HL-60 (cell line): ENCODE results near the gene ZPR1.

ENCODE experiments used
- DNase-seq, 2 experiments: peaks; one replicate each; pipeline ENCODE4 v3.0.0-alpha.2; 2010 to 2020; ENCODE audit warnings: low read depth in 1 of 2, low spot score in 1 of 2
- H3K27ac ChIP-seq: fragments of 250-450 bp; sonication (Bioruptor Pico); replicated peaks from 2 replicates; pipeline ENCODE4 v1.5.1; 2020; ENCODE audit warnings: mild to moderate bottlenecking, moderate library complexity
- H3K27me3 ChIP-seq: fragments of 250-450 bp; sonication (Bioruptor Pico); 2 replicates; pipeline ENCODE4 v1.5.1; 2021; ENCODE audit warnings: mild to moderate bottlenecking, moderate library complexity; ENCODE audit not compliant: insufficient read depth, poor library complexity, severe bottlenecking
- H3K4me3 ChIP-seq: replicated peaks from 2 replicates; pipeline ENCODE4 v1.5.1; 2011; ENCODE audit warnings: mild to moderate bottlenecking, control low read depth, low read length; ENCODE audit not compliant: insufficient read depth
- GABPA ChIP-seq: IDR thresholded peaks from 2 replicates; pipeline ENCODE4 v1.6.1; 2012; ENCODE audit warnings: low read depth
- POLR2AphosphoS5 ChIP-seq: IDR thresholded peaks from 2 replicates; pipeline ENCODE4 v1.6.1; 2012; ENCODE audit warnings: low read depth
- SPI1 ChIP-seq: IDR thresholded peaks from 2 replicates; pipeline ENCODE4 v1.6.1; 2012; ENCODE audit warnings: low read depth, mild to moderate bottlenecking, borderline replicate concordance
- TF ChIP-seq, protein P1 (sequence below): IDR thresholded peaks from 2 replicates; pipeline ENCODE4 v1.6.1; 2012; ENCODE audit warnings: low read depth; ENCODE audit not compliant: insufficient replicate concordance
- TF ChIP-seq, protein P2 (sequence below): IDR thresholded peaks from one replicate; pipeline ENCODE4 v1.5.1; 2011; ENCODE audit warnings: low read length, control low read depth, inconsistent platforms; ENCODE audit not compliant: insufficient read depth

Gene ZPR1

DNA sequence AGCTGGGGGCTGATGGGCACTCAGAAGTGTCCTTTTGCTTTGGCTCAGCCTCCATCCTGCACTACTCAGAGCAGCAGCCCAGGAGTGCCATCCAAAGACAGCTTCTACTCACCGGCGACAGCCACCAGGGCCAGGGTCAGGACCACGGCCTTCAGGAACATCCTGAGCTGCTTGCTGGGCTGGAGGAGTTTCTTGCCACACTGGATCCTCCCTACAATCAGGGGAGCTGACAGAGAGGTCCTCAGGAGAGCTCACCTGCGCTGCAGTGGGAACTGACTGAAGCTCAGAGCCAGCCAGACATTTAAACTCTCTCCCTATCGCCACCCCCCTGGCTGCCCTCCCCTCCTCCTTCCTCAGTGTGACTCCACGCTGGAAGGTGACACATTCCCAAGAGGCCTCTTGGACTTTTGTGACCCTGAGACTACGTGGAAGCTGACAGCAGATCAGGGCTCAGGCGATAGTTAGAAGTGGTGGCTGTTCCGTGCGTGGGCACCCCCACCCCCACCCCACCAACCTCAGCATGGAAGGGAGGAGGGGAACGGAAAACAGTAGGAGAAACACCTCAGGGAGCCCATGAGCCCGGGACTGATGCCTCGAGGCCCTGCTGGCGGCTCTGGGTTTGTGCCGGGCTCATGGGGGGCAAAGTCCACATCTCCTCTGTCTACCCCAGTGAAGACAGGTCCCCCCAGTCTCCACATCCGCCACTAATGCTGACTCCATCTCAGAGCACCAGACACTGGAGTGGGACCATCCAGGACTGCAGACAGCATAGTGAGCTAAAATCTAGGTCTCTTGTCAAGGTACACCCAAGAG, 35.4 kb upstream of the ZPR1 start, which contains the start of gene APOA4:
Gene APOA4, minus strand, starts transcription at position 274 of the 813 bp plus-strand sequence. Its CDS starts 113 bp downstream, at position 161.
- H3K4me3 ChIP-seq, result no peak within 1 kb of the TSS
- TF ChIP-seq POLR2AphosphoS5, result no peak
- no peak for TF ChIP-seq SPI1
- TF ChIP-seq, protein P1, sequence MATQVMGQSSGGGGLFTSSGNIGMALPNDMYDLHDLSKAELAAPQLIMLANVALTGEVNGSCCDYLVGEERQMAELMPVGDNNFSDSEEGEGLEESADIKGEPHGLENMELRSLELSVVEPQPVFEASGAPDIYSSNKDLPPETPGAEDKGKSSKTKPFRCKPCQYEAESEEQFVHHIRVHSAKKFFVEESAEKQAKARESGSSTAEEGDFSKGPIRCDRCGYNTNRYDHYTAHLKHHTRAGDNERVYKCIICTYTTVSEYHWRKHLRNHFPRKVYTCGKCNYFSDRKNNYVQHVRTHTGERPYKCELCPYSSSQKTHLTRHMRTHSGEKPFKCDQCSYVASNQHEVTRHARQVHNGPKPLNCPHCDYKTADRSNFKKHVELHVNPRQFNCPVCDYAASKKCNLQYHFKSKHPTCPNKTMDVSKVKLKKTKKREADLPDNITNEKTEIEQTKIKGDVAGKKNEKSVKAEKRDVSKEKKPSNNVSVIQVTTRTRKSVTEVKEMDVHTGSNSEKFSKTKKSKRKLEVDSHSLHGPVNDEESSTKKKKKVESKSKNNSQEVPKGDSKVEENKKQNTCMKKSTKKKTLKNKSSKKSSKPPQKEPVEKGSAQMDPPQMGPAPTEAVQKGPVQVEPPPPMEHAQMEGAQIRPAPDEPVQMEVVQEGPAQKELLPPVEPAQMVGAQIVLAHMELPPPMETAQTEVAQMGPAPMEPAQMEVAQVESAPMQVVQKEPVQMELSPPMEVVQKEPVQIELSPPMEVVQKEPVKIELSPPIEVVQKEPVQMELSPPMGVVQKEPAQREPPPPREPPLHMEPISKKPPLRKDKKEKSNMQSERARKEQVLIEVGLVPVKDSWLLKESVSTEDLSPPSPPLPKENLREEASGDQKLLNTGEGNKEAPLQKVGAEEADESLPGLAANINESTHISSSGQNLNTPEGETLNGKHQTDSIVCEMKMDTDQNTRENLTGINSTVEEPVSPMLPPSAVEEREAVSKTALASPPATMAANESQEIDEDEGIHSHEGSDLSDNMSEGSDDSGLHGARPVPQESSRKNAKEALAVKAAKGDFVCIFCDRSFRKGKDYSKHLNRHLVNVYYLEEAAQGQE, result no peak
- no peak for TF ChIP-seq GABPA
- TF ChIP-seq, protein P2, sequence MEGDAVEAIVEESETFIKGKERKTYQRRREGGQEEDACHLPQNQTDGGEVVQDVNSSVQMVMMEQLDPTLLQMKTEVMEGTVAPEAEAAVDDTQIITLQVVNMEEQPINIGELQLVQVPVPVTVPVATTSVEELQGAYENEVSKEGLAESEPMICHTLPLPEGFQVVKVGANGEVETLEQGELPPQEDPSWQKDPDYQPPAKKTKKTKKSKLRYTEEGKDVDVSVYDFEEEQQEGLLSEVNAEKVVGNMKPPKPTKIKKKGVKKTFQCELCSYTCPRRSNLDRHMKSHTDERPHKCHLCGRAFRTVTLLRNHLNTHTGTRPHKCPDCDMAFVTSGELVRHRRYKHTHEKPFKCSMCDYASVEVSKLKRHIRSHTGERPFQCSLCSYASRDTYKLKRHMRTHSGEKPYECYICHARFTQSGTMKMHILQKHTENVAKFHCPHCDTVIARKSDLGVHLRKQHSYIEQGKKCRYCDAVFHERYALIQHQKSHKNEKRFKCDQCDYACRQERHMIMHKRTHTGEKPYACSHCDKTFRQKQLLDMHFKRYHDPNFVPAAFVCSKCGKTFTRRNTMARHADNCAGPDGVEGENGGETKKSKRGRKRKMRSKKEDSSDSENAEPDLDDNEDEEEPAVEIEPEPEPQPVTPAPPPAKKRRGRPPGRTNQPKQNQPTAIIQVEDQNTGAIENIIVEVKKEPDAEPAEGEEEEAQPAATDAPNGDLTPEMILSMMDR, result no peak
- no peaks in the 10 kb centered on the region for H3K27me3 ChIP-seq

DNA sequence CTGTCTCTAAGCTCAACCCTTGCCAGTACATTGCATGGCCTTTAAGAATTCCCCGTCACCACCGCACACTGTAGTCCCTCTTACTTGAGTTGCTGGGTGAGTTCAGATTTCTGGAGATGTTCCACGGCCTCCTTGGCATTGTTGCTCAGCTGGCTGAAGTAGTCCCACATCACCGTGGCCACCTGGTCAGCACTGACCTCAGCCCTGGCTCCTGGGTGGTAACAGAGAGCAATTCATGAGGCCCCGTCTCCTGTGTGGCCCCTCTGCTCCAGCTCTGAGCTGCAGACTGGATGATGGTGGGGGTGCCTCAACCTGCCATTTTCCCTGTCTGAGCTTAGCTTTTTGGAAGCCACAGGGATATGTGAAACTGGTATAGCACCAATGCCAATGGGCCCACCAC, 34.8 kb upstream of the ZPR1 start:
- DNase-seq, result no peak
- Histone ChIP-seq H3K27ac (no peak overlapping the region), H3K4me3 (no peak overlapping the region), H3K27me3 (no peaks in the 10 kb centered on the region)
- no peak for TF ChIP-seq SPI1
- TF ChIP-seq, protein P2, result no peak
- no peak for TF ChIP-seq GABPA
- no peak for TF ChIP-seq POLR2AphosphoS5
- TF ChIP-seq, protein P1, result no peak

More for the DNA sequence above, 35.4 kb upstream of the ZPR1 start, which contains the start of gene APOA4:
- no peak within 1 kb of the TSS for H3K27ac ChIP-seq
- DNase-seq, result no peak

DNA sequence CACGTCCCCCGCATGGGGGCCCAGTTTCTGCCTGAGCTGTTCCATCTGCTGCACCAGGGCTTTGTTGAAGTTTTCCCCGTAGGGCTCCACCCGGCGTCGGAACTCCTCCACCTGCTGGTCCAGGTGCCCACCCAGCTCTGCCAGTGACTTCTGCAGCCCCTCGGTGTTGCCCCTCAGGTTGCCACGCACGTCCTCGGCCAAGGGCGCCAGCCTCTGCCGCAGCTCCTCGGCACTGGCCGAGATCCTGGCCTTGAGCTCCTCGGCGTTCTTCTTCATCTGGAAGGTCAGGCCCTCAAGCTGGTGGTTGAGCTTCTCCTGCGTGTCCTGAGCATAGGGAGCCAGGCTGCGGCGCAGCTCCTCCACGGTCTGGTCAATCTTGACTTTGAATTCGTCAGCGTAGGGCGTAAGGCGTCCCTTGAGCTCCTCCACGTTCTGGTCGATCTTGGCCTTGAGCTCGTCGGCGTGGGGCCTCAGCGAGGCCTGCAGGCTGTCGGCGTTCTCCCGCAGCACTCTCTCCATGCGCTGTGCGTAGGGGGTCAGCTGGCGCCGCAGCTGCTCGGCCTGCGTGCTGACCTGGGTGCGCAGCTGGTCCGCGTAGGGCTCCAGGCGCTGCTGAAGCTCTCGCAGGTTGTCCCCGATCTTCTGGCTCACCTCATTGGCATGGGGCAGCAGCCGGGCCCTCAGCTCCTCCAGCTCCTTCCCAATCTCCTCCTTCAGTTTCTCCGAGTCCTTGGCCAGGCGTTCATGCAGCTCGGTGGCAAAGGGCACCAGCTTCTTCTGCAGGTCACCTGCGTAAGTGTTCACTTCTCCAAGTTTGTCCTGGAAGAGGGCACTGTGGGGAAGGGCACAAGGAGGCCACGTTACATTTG, 33.5 kb upstream of the ZPR1 start:
- no peak for TF ChIP-seq SPI1
- no peak for TF ChIP-seq GABPA
- TF ChIP-seq POLR2AphosphoS5, result no peak
- TF ChIP-seq, protein P2, result no peak
- no peak overlapping the region for H3K27ac ChIP-seq
- no peak for DNase-seq
- H3K4me3 ChIP-seq, result no peak overlapping the region
- H3K27me3 ChIP-seq, result no peaks in the 10 kb centered on the region
